Head of caudate nucleus (tissue), 42 donors: ENCODE results near the gene KBTBD4.
"Not testable (repeated sequence)": the region's sequence is repeated elsewhere in the genome, so short reads cannot be mapped to it uniquely, and the experiment has no call there.

Source experiments
- DNase-seq, 42 donors: peaks; one replicate each; pipeline versions ENCODE4 v3.0.0 to v3.0.0-alpha.2; 2020 to 2021; ENCODE audit warnings: mixed read lengths in 7 of 42
- intact Hi-C: fragments of 100-400 bp; cut with DNase I; formaldehyde crosslinking; loops from one replicate; pipeline ENCODE4 v1.15.0; 2022

The KBTBD4 gene

GRCh38 chr11:47566149-47566698, 12.5 kb downstream of the KBTBD4 start:
- intact Hi-C loops, result no loop called here
- DNase-seq, result peak in 2 of 42 donors; percentile 16 to 43

- DNase-seq, result peak in 38 of 42 donors; percentile 49 to 82 (median 67)
- intact Hi-C loops, result no loop called here
These were observed 13.2 kb downstream of the KBTBD4 start, which contains the start of gene PTPMT1 for GRCh38 chr11:47565340-47566148. Gene PTPMT1, plus strand, starts transcription at chr11:47565599. Its CDS starts 24 bp downstream, at chr11:47565623.

GRCh38 chr11:47564933-47565339, 13.8 kb downstream of the KBTBD4 start:
- no peak for DNase-seq
- intact Hi-C loops, result no loop called here

- intact Hi-C loops, DNase-seq: not testable (repeated sequence)
These were observed 14.4 kb downstream of the KBTBD4 start for GRCh38 chr11:47564366-47564765.

- DNase-seq, intact Hi-C loops: not testable (repeated sequence)
These were observed 16.4 kb downstream of the KBTBD4 start for GRCh38 chr11:47562393-47562792.

GRCh38 chr11:47560426-47560825, 18.3 kb downstream of the KBTBD4 start:
- no peak for DNase-seq
- intact Hi-C loops, result no loop called here

- no peak for DNase-seq
- intact Hi-C loops, result loop anchor here (10.0 kb wide), 1 partner anchor 94 kb away; no protein-coding TSS in a partner anchor
These were observed 20.1 kb downstream of the KBTBD4 start for GRCh38 chr11:47558695-47559094.

- not testable (repeated sequence) for DNase-seq
- intact Hi-C loops, result loop anchor here (10.0 kb wide), 1 partner anchor 92 kb away; no protein-coding TSS in a partner anchor
These were observed 21.8 kb downstream of the KBTBD4 start for GRCh38 chr11:47557004-47557403.

- peak in 1 of 42 donors; percentile 32 for DNase-seq
- intact Hi-C loops, result loop anchor here (2.0 to 10.0 kb wide), 2 partner anchors 89 to 129 kb away; no protein-coding TSS in a partner anchor
These were observed 25.4 kb downstream of the KBTBD4 start for GRCh38 chr11:47553406-47553743.

GRCh38 chr11:47552566-47553405, 26.0 kb downstream of the KBTBD4 start, which contains the start of gene CELF1:
Gene CELF1, minus strand, starts transcription at chr11:47553132. Its CDS starts 53,609 bp downstream, at chr11:47499523.
- DNase-seq, result peak; percentile 80 to 97 (median 93)
- intact Hi-C loops, result loop anchor here (2.0 to 10.0 kb wide), 2 partner anchors 88 to 128 kb away; no protein-coding TSS in a partner anchor

- peak in 34 of 42 donors; percentile 5 to 59 (median 38) for DNase-seq
- intact Hi-C loops, result loop anchor here (2.0 to 10.0 kb wide), 2 partner anchors 87 to 127 kb away; no protein-coding TSS in a partner anchor
These were observed 26.7 kb downstream of the KBTBD4 start for GRCh38 chr11:47552056-47552565.

GRCh38 chr11:47551086-47551485, 27.7 kb downstream of the KBTBD4 start:
- no peak for DNase-seq
- intact Hi-C loops, result loop anchor here (10.0 kb wide), 1 partner anchor 86 kb away; no protein-coding TSS in a partner anchor

- DNase-seq, result no peak
- intact Hi-C loops, result loop anchor here (10.0 kb wide), 1 partner anchor 86 kb away; no protein-coding TSS in a partner anchor
These were observed 28.3 kb downstream of the KBTBD4 start for GRCh38 chr11:47550288-47551047.

- intact Hi-C loops, DNase-seq: not testable (repeated sequence)
These were observed 32.5 kb downstream of the KBTBD4 start for GRCh38 chr11:47546274-47546673.

- intact Hi-C loops, result no loop called here
- DNase-seq, result no peak
These were observed 33.5 kb downstream of the KBTBD4 start for GRCh38 chr11:47545298-47545697.

GRCh38 chr11:47541070-47541469, 37.7 kb downstream of the KBTBD4 start:
- no peak for DNase-seq
- intact Hi-C loops, result no loop called here

GRCh38 chr11:47539681-47540039, 39.1 kb downstream of the KBTBD4 start:
- intact Hi-C loops, result no loop called here
- no peak for DNase-seq
